CD4-positive, alpha-beta T cell (primary cell): ENCODE results near the gene GLB1L2. TPM values are rescaled to one million over a fixed set of nuclear protein-coding genes. Genes with fewer than 3 reads are reported as not detected.
A peak's percentile ranks its signal among the peaks of the same experiment; 100 is the strongest.

Source experiments
- ATAC-seq: fragments of 200-7000 bp; cut with Tn5 transposase; one replicate; pipeline ENCODE4 v1.10.0; 2022; ENCODE audit warnings: mild to moderate bottlenecking; ENCODE audit not compliant: poor library complexity
- CTCF ChIA-PET: fragments of 350-600 bp; sonication (Branson Sonifier 250); formaldehyde crosslinking; loops from one replicate; lab custom pipeline; 2021; ENCODE audit warnings: antibody characterized with exemption, inconsistent platforms; lab: Charles Lee
- POLR2A ChIA-PET: fragments of 350-600 bp; sonication (Branson Sonifier 250); formaldehyde crosslinking; loops from one replicate; lab custom pipeline; 2021; ENCODE audit warnings: antibody characterized with exemption, inconsistent platforms; lab: Charles Lee
- DNase-seq, 14 experiments: peaks; one replicate each; pipeline ENCODE4 v3.0.0-alpha.2; 2013 to 2020; ENCODE audit warnings: mixed read lengths in 2 of 14
- H3K27ac ChIP-seq, 2 donors: one replicate each; pipeline versions ENCODE4 v1.5.1 to v1.7.0; 2013; ENCODE audit warnings: low read length in 2 of 2, low read depth in 1 of 2, mild to moderate bottlenecking in 1 of 2
- H3K27me3 ChIP-seq, 2 experiments: 1 replicate in 1 of 2; 2 replicates in 1 of 2; pipeline versions ENCODE4 v1.6.1 to v1.7.0; 2013; ENCODE audit warnings: low read length in 2 of 2, control low read depth in 1 of 2, mild to moderate bottlenecking in 1 of 2, moderate library complexity in 1 of 2; ENCODE audit not compliant: insufficient read depth in 2 of 2, control insufficient read depth in 1 of 2
- H3K36me3 ChIP-seq: one replicate; pipeline ENCODE4 v1.6.1; 2013; ENCODE audit warnings: low read length, control low read depth; ENCODE audit not compliant: insufficient read depth
- H3K4me1 ChIP-seq: one replicate; pipeline ENCODE4 v1.6.1; 2013; ENCODE audit warnings: low read length, control low read depth; ENCODE audit not compliant: insufficient read depth
- H3K4me3 ChIP-seq: one replicate; pipeline ENCODE4 v1.5.1; 2013; ENCODE audit warnings: mild to moderate bottlenecking, low read length, moderate library complexity
- H3K9me3 ChIP-seq, 2 experiments: 1 replicate in 1 of 2; 2 replicates in 1 of 2; pipeline versions ENCODE4 v1.6.1 to v1.7.0; 2013; ENCODE audit warnings: low read length in 2 of 2, mild to moderate bottlenecking in 2 of 2, control low read depth in 1 of 2, moderate library complexity in 1 of 2; ENCODE audit not compliant: control insufficient read depth in 1 of 2, insufficient read depth in 1 of 2
- H3K27ac Mint-ChIP-seq: one replicate; pipeline ENCODE4 v1.8.0; 2020; ENCODE audit warnings: mixed read lengths
- H3K27me3 Mint-ChIP-seq: one replicate; pipeline ENCODE4 v1.8.0; 2021; ENCODE audit warnings: mixed read lengths
- H3K36me3 Mint-ChIP-seq: one replicate; pipeline ENCODE4 v1.8.0; 2021; ENCODE audit warnings: low read depth, mixed read lengths
- H3K4me1 Mint-ChIP-seq: one replicate; pipeline ENCODE4 v1.8.0; 2021; ENCODE audit warnings: low read depth, mixed read lengths
- H3K4me3 Mint-ChIP-seq: one replicate; pipeline ENCODE4 v1.8.0; 2020; ENCODE audit warnings: mild to moderate bottlenecking, mixed read lengths
- H3K9me3 Mint-ChIP-seq: one replicate; pipeline ENCODE4 v1.8.0; 2020; ENCODE audit warnings: mixed read lengths
- intact Hi-C, 2 experiments: fragments of 100-400 bp; cut with DNase I in 1 of 2; cut with micrococcal nuclease in 1 of 2; formaldehyde crosslinking; loops; one replicate each; pipeline versions ENCODE4 v1.15.1 to v1.9.0; 2023 to 2025; cut with DNase I, micrococcal nuclease
- total RNA-seq, 174 experiments: library from RNA in 2 of 174; stranded (reverse) in 2 of 174; gene quantifications; one replicate each; pipeline ENCODE4 v1.2.3 and lab custom pipeline; 2021 to 2026
- TF ChIP-seq, protein P1 (sequence below): fragments of 200-600 bp; IDR thresholded peaks from one replicate; pipeline ENCODE4 v1.8.0; 2022; ENCODE audit warnings: antibody characterized with exemption, mild to moderate bottlenecking

GLB1L2 gene
- total RNA-seq, 2 experiments from 2014 or later = 0.59 to 0.63 TPM

DNA sequence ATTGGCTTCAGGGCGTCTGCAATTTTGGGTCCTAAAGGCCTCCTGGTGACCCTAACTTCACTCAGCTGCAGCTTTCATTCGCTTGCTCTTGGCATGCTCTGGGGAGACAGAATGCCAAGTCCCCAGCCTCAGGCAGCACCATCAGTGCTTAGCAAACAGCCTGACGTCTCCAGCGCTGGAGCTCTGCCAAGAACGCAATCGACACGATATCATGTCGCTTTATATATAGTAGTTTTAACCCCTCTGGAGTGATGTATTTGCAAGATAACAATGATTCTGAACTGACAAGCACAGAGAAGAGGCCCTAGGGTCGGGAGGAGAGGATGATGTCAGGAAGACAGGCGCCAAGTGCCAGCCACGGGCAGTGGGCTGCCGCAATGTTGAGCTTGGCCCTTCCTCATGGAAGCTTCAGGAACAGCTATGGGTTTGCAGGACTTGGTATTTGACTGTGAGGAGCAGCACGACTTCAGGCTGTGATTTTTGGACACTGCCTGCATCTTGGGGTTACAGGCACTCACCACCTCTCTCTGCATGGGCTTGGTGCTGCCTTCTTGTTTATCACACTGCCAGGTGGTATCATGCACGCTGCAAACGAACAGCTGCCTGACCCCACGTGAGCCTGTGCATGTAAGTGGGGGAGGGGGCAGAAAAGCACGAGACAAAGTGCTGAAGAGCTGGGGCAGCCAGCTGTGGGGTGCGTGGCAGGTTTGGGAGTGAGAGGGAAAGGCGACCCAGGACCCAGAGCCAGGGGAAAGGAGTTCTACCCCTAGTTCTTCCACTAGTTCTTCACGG is 54.2 kb downstream of the GLB1L2 start:
- Mint-ChIP-seq H3K4me1 (peaks cover 19% of the 10 kb centered on the region), H3K27ac (no peak overlapping the region), H3K4me3 (no peak overlapping the region), H3K36me3 (no peaks in the 10 kb centered on the region), H3K27me3 (peaks cover 27% of the 10 kb centered on the region), H3K9me3 (no peaks in the 10 kb centered on the region)
- H3K4me1 ChIP-seq = peaks cover 28% of the 10 kb centered on the region
- intact Hi-C loops = no loop called here
- CTCF ChIA-PET = no interaction called here
- POLR2A ChIA-PET = no interaction called here
- ATAC-seq = no peak
- H3K27ac ChIP-seq = no peak overlapping the region
- H3K9me3 ChIP-seq = peaks cover 0 to 15% of the 10 kb centered on the region in 2 experiments
- no peak for DNase-seq
- TF ChIP-seq, protein P1, sequence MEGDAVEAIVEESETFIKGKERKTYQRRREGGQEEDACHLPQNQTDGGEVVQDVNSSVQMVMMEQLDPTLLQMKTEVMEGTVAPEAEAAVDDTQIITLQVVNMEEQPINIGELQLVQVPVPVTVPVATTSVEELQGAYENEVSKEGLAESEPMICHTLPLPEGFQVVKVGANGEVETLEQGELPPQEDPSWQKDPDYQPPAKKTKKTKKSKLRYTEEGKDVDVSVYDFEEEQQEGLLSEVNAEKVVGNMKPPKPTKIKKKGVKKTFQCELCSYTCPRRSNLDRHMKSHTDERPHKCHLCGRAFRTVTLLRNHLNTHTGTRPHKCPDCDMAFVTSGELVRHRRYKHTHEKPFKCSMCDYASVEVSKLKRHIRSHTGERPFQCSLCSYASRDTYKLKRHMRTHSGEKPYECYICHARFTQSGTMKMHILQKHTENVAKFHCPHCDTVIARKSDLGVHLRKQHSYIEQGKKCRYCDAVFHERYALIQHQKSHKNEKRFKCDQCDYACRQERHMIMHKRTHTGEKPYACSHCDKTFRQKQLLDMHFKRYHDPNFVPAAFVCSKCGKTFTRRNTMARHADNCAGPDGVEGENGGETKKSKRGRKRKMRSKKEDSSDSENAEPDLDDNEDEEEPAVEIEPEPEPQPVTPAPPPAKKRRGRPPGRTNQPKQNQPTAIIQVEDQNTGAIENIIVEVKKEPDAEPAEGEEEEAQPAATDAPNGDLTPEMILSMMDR = no peak
- no peak overlapping the region for H3K4me3 ChIP-seq
- H3K36me3 ChIP-seq = no peaks in the 10 kb centered on the region
- H3K27me3 ChIP-seq = peaks cover 12 to 18% of the 10 kb centered on the region in 2 experiments

DNA sequence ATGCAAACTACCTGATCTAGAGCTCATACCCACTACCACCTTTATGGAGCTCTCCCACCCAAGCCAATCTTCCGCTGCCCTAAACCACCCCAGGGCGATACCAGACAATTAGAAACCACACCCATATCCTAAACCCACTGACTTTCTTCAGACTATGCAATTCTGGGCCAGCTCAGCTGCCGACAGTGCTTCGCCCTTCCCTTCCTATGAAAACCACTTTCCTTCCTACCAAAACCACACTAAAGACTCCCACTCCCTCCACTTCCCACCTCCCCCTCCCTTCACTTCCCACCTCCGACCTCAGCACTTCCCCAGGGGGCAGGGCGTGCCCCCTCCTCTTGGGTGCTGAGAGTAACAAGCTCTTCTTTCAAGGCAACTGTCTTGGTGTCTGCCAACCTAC is 55.2 kb downstream of the GLB1L2 start:
- ATAC-seq (no peak), DNase-seq (peak in 1 of 14 experiments; percentile 23)
- Mint-ChIP-seq H3K36me3 (no peaks in the 10 kb centered on the region), H3K27ac (no peak overlapping the region), H3K9me3 (no peaks in the 10 kb centered on the region), H3K4me3 (no peak overlapping the region), H3K27me3 (peaks cover 27% of the 10 kb centered on the region), H3K4me1 (peaks cover 19% of the 10 kb centered on the region)
- Histone ChIP-seq H3K36me3 (no peaks in the 10 kb centered on the region), H3K27me3 (peaks cover 12 to 18% of the 10 kb centered on the region in 2 experiments), H3K4me1 (peaks cover 28% of the 10 kb centered on the region), H3K4me3 (no peak overlapping the region), H3K9me3 (peaks cover 0 to 15% of the 10 kb centered on the region in 2 experiments), H3K27ac (no peak overlapping the region)
- ChIA-PET POLR2A (no interaction called here), CTCF (no interaction called here)
- TF ChIP-seq, protein P1 = no peak
- intact Hi-C loops = no loop called here

DNA sequence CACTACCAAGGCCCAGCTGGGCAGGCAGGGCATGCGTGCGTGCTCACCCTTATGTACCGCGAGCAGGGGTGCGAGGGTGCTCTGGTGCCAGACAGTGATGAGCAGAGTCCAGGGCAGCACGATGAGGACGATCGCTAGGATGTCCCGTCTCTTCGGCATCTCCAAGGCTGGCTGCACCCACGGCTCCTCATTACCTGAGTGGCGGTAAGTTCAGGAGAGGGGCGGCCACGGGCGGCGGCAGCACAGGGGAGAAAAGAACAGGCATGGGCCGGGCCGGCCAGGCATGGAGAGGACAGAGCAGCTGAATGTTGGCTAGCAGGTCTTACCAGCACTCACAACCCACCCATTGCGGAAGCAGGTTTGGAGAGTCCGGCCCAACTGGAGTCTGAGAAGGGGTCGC is 55.7 kb downstream of the GLB1L2 start:
- ChIA-PET CTCF (no interaction called here), POLR2A (no interaction called here)
- TF ChIP-seq, protein P1 = no peak
- intact Hi-C loops = no loop called here
- no peak for ATAC-seq
- H3K27me3 ChIP-seq = peaks cover 12 to 18% of the 10 kb centered on the region in 2 experiments
- Mint-ChIP-seq H3K4me1 (peaks cover 19% of the 10 kb centered on the region), H3K4me3 (no peak overlapping the region), H3K9me3 (no peaks in the 10 kb centered on the region), H3K36me3 (no peaks in the 10 kb centered on the region), H3K27ac (no peak overlapping the region), H3K27me3 (peaks cover 27% of the 10 kb centered on the region)
- H3K4me3 ChIP-seq = no peak overlapping the region
- DNase-seq = no peak
- H3K9me3 ChIP-seq = peaks cover 0 to 15% of the 10 kb centered on the region in 2 experiments
- H3K27ac ChIP-seq = no peak overlapping the region
- H3K4me1 ChIP-seq = peaks cover 28% of the 10 kb centered on the region
- H3K36me3 ChIP-seq = no peaks in the 10 kb centered on the region
